H1 (cell line): ENCODE results near the gene AARSD1. TPM values are rescaled to one million over a fixed set of nuclear protein-coding genes. Genes with fewer than 3 reads are reported as not detected.
"Not testable (repeated sequence)": the region's sequence is repeated elsewhere in the genome, so short reads cannot be mapped to it uniquely, and the experiment has no call there.

Source experiments
- CTCF ChIA-PET: fragments of 300-600 bp; sonication (Branson Sonifier 250); formaldehyde crosslinking; loops from one replicate; lab custom pipeline; 2021; ENCODE audit not compliant: partially characterized antibody; lab: Charles Lee
- POLR2A ChIA-PET: fragments of 300-600 bp; sonication (Branson Sonifier 250); formaldehyde crosslinking; loops from one replicate; lab custom pipeline; 2021; ENCODE audit warnings: inconsistent platforms; ENCODE audit not compliant: partially characterized antibody; lab: Charles Lee
- DNase-seq, 2 experiments: peaks; one replicate each; pipeline versions ENCODE4 v3.0.0 to v3.0.0-alpha.2; 2010 to 2022; ENCODE audit warnings: low spot score in 2 of 2, low read depth in 1 of 2, mixed read lengths in 1 of 2
- FAIRE-seq: peaks from 2 replicates; lab custom pipeline; 2011; peaks lifted over from hg19 to GRCh38; lab: Jason Lieb, UNC
- H2AFZ ChIP-seq: 2 replicates; pipeline ENCODE4 v1.8.1; 2012; ENCODE audit warnings: low read length, inconsistent platforms
- H2AK5ac ChIP-seq: 2 replicates; pipeline ENCODE4 v1.6.1; 2013; ENCODE audit warnings: low read depth, low read length
- H2BK120ac ChIP-seq: replicated peaks from 2 replicates; pipeline ENCODE3; 2013; ENCODE audit warnings: low read depth, low read length, inconsistent platforms
- H2BK12ac ChIP-seq: 2 replicates; pipeline ENCODE4 v1.6.1; 2013; ENCODE audit warnings: low read depth, low read length
- H2BK15ac ChIP-seq: 2 replicates; pipeline ENCODE4 v1.6.1; 2013; ENCODE audit warnings: low read length
- H2BK20ac ChIP-seq: 2 replicates; pipeline ENCODE4 v1.6.1; 2013; ENCODE audit warnings: low read length
- H2BK5ac ChIP-seq: 2 replicates; pipeline ENCODE4 v1.6.1; 2013; ENCODE audit warnings: low read depth, low read length
- H3K14ac ChIP-seq: 2 replicates; pipeline ENCODE4 v1.6.1; 2013; ENCODE audit warnings: inconsistent platforms; ENCODE audit not compliant: insufficient read length
- H3K18ac ChIP-seq: 2 replicates; pipeline ENCODE4 v1.6.1; 2013; ENCODE audit warnings: low read length; ENCODE audit errors: extremely low read depth
- H3K23ac ChIP-seq: 2 replicates; pipeline ENCODE4 v1.6.1; 2013; ENCODE audit warnings: inconsistent platforms; ENCODE audit not compliant: insufficient read length
- H3K23me2 ChIP-seq: 2 replicates; pipeline ENCODE4 v1.6.1; 2013; ENCODE audit warnings: low read depth, low read length
- H3K27ac ChIP-seq: 2 replicates; pipeline ENCODE4 v1.6.1; 2011; ENCODE audit warnings: low read depth, low read length, inconsistent platforms
- H3K27me3 ChIP-seq, 4 experiments: replicated peaks in 1 of 4; 1 replicate in 1 of 4; 2 replicates in 3 of 4; pipeline versions ENCODE4 v1.6.1 to v1.8.1; 2011 to 2013; ENCODE audit warnings: low read length in 3 of 4, mild to moderate bottlenecking in 3 of 4, inconsistent platforms in 2 of 4, mixed read lengths in 2 of 4, moderate library complexity in 1 of 4; ENCODE audit not compliant: control insufficient read depth in 3 of 4, insufficient read depth in 3 of 4; ENCODE audit errors: extremely low read depth in 1 of 4
- H3K36me3 ChIP-seq, 4 experiments: 2 replicates each; pipeline versions ENCODE4 v1.6.1 to v1.8.1; 2011 to 2013; ENCODE audit warnings: mild to moderate bottlenecking in 4 of 4, low read length in 3 of 4, moderate library complexity in 2 of 4, control low read depth in 1 of 4, inconsistent platforms in 1 of 4; ENCODE audit not compliant: insufficient read depth in 4 of 4, control insufficient read depth in 2 of 4
- H3K4ac ChIP-seq: replicated peaks from 2 replicates; pipeline ENCODE3; 2013; ENCODE audit warnings: low read length, low read depth, mixed read lengths, inconsistent platforms; ENCODE audit not compliant: insufficient read length
- H3K4me1 ChIP-seq, 4 experiments: replicated peaks in 1 of 4; 1 replicate in 1 of 4; 2 replicates in 3 of 4; pipeline versions ENCODE4 v1.6.1 to v1.8.1; 2011 to 2013; ENCODE audit warnings: low read length in 3 of 4, inconsistent platforms in 2 of 4, mixed read lengths in 1 of 4; ENCODE audit not compliant: insufficient read depth in 4 of 4, control insufficient read depth in 3 of 4
- H3K4me2 ChIP-seq, 2 experiments: 2 replicates each; pipeline versions ENCODE4 v1.6.1 to v1.8.1; 2011 to 2013; ENCODE audit warnings: low read depth in 2 of 2, low read length in 2 of 2, control low read depth in 1 of 2, inconsistent platforms in 1 of 2, mild to moderate bottlenecking in 1 of 2; ENCODE audit not compliant: insufficient read depth in 1 of 2
- H3K4me3 ChIP-seq, 4 experiments: fragments of 200-600, 300-600 bp in 1 of 4; sonication (generic), shearing (Covaris generic), sonication (Bioruptor Twin) in 1 of 4; 2 replicates each; pipeline versions ENCODE4 v1.5.1 to v1.8.1; 2011 to 2016; ENCODE audit warnings: low read length in 4 of 4, low read depth in 3 of 4, control low read depth in 2 of 4, inconsistent platforms in 2 of 4, mild to moderate bottlenecking in 2 of 4, mixed read lengths in 1 of 4, moderate library complexity in 1 of 4; ENCODE audit not compliant: insufficient read depth in 2 of 4; ENCODE audit errors: extremely low read depth in 1 of 4
- H3K56ac ChIP-seq: replicated peaks from 2 replicates; pipeline ENCODE3; 2013; ENCODE audit warnings: low read depth, mild to moderate bottlenecking, mixed read lengths, low read length, inconsistent platforms; ENCODE audit not compliant: insufficient read length
- H3K79me1 ChIP-seq: 2 replicates; pipeline ENCODE4 v1.6.1; 2013; ENCODE audit warnings: low read depth, low read length, control low read depth
- H3K79me2 ChIP-seq, 2 experiments: 2 replicates each; pipeline versions ENCODE4 v1.6.1 to v1.8.1; 2012 to 2013; ENCODE audit warnings: low read length in 2 of 2, mild to moderate bottlenecking in 2 of 2, inconsistent platforms in 1 of 2; ENCODE audit not compliant: insufficient read depth in 2 of 2, control insufficient read depth in 1 of 2
- H3K9ac ChIP-seq, 4 experiments: replicated peaks in 1 of 4; 1 replicate in 1 of 4; 2 replicates in 3 of 4; pipeline versions ENCODE4 v1.6.1 to v1.8.1; 2011 to 2013; ENCODE audit warnings: low read depth in 3 of 4, low read length in 3 of 4, control low read depth in 2 of 4, mild to moderate bottlenecking in 2 of 4, moderate library complexity in 2 of 4, inconsistent platforms in 1 of 4; ENCODE audit errors: extremely low read depth in 1 of 4
- H3K9me3 ChIP-seq, 2 experiments: 2 replicates each; pipeline versions ENCODE4 v1.6.1 to v1.8.1; 2012 to 2013; ENCODE audit warnings: mild to moderate bottlenecking in 2 of 2, moderate library complexity in 2 of 2, control low read depth in 1 of 2, inconsistent platforms in 1 of 2, low read depth in 1 of 2, low read length in 1 of 2, mixed read lengths in 1 of 2; ENCODE audit not compliant: insufficient read depth in 2 of 2
- H4K20me1 ChIP-seq, 2 experiments: replicated peaks in 1 of 2; 2 replicates each; pipeline versions ENCODE3 to v1.8.1; 2011 to 2013; ENCODE audit warnings: inconsistent platforms in 2 of 2, low read length in 2 of 2, mild to moderate bottlenecking in 1 of 2; ENCODE audit not compliant: insufficient read depth in 2 of 2, control insufficient read depth in 1 of 2
- H4K5ac ChIP-seq: 2 replicates; pipeline ENCODE4 v1.6.1; 2013; ENCODE audit warnings: low read length, low read depth, mixed read lengths, inconsistent platforms; ENCODE audit not compliant: insufficient read length
- H4K8ac ChIP-seq: 2 replicates; pipeline ENCODE4 v1.8.0; 2013; ENCODE audit warnings: mild to moderate bottlenecking, moderate library complexity, low read length, inconsistent platforms; ENCODE audit not compliant: insufficient read depth; ENCODE audit errors: extremely low read depth
- H4K91ac ChIP-seq: replicated peaks from 2 replicates; pipeline ENCODE3; 2013; ENCODE audit warnings: low read length, mixed read lengths, inconsistent platforms; ENCODE audit not compliant: insufficient read length
- WGBS, 2 experiments: shearing (Covaris generic) in 1 of 2; methylation state at CpG; one replicate each; pipeline versions ENCODE4 v1.1.6 to v1.1.7; 2013 to 2015; ENCODE audit warnings: low lambda C conversion rate in 2 of 2, mixed read lengths in 2 of 2, inconsistent platforms in 1 of 2, low coverage in 1 of 2, missing lambda C conversion rate in 1 of 2; ENCODE audit not compliant: insufficient replicate concordance in 2 of 2, insufficient coverage in 1 of 2, insufficient read length in 1 of 2; ENCODE audit errors: extremely low coverage in 1 of 2, missing lambda C conversion rate in 1 of 2; 5-methylcytosine and 5-hydroxymethylcytosine counted together
- polyA plus RNA-seq, 7 experiments: library from polyadenylated mRNA; depleted of rRNA in 3 of 7; stranded (reverse) in 5 of 7; unstranded in 2 of 7; fragments of >200 nt in 5 of 7; fragments of 200-250 nt in 2 of 7; gene quantifications; 1 replicate in 5 of 7; 2 replicates in 1 of 7; 4 replicates in 1 of 7; pipeline versions ENCODE4 v1.2.1 to v1.2.3, GENCODE V29; 2011 to 2013; ENCODE audit warnings: missing spikeins in 2 of 7, mixed read lengths in 2 of 7
- total RNA-seq: library from RNA; stranded (reverse); fragmentation: NEBNext Ultra II Directional; extraction: Animal tissue kit (Norgen Biotek cat#: 25700); gene quantifications from 2 replicates; pipeline ENCODE4 v1.2.1, GENCODE V29; 2021

The AARSD1 gene
- total and polyA plus RNA-seq, 2 of the 8 experiments (the other 6 are each of a cell fraction or from before 2014, with no cell fraction given): 51.5 to 58.8 TPM

- not testable (repeated sequence) for H3K79me2 ChIP-seq, H4K91ac ChIP-seq, H3K9me3 ChIP-seq, H2BK12ac ChIP-seq, H2AFZ ChIP-seq, H3K4me3 ChIP-seq, H4K8ac ChIP-seq, H3K56ac ChIP-seq, H3K27ac ChIP-seq, H3K4ac ChIP-seq, H3K79me1 ChIP-seq, H3K9ac ChIP-seq, H3K36me3 ChIP-seq, H2BK20ac ChIP-seq, H2BK120ac ChIP-seq, H3K18ac ChIP-seq, H3K23me2 ChIP-seq, H2AK5ac ChIP-seq, H2BK15ac ChIP-seq, H4K5ac ChIP-seq, H3K4me1 ChIP-seq, H2BK5ac ChIP-seq, FAIRE-seq, H3K23ac ChIP-seq, DNase-seq, H3K27me3 ChIP-seq, H4K20me1 ChIP-seq, H3K14ac ChIP-seq, H3K4me2 ChIP-seq
- CTCF ChIA-PET: interaction anchor here (1.1 kb wide), 1 partner anchor 9 kb away, joined by 3 read pairs; no protein-coding TSS in a partner anchor
- POLR2A ChIA-PET: interaction anchor here (1.4 kb wide), 1 partner anchor 73 kb away, joined by 4 read pairs; no protein-coding TSS in a partner anchor
- WGBS, 2 experiments: 96% methylated on average over 6 of the region's 6 CpGs; no CpG with 5 or more reads in 1 of the 2 experiments
Observed at GRCh38 chr17:42915288-42915687, 49.0 kb downstream of the AARSD1 start.
